ENCODE results near the gene KNCN. TPM values are rescaled to one million over a fixed set of nuclear protein-coding genes. Genes with fewer than 3 reads are reported as not detected.

The KNCN gene
- total and polyA plus RNA-seq, 2 experiments from 2014 or later, result not detected

GRCh38 chr1:46539972-46540371, 11.5 kb downstream of the KNCN start (continued):
- TF ChIP-seq ZNF462 (CRISPR knock-in tag; IDR thresholded peaks at IDR 0.05) (no peak), STAT1 (IDR thresholded peaks at IDR 0.05; ENCODE audit: unreplicated experiment) (no peak), NANOG (IDR thresholded peaks at IDR 0.05; ENCODE audit: borderline replicate concordance) (no peak), EZH2 (IDR thresholded peaks at IDR 0.05; ENCODE audit: low read depth, unreplicated experiment) (no peak)

GRCh38 chr1:46538147-46538546, 13.3 kb downstream of the KNCN start:
- no peaks in the 10 kb centered on the region; the same call in 2 of the 3 replicates for H3K36me3 Mint-ChIP-seq (ENCODE audit: low read depth)
- ATAC-seq, result no peak
- Histone ChIP-seq H3K27ac (ENCODE audit: low read depth) (no peak overlapping the region), H2AFZ (no peak overlapping the region), H3K27me3 (ENCODE audit: insufficient read depth) (peaks cover 99% of the 10 kb centered on the region), H3K4me2 (no peak overlapping the region), H3F3A (replicated peaks; ENCODE audit: low read depth) (0 out of 2 replicates have a peak, but pooled peaks cover 3% of the 10 kb centered on the region), H3K4me3 (no peak overlapping the region), H3K79me2 (replicated peaks; ENCODE audit: insufficient read depth) (no peaks in the 10 kb centered on the region), H4K20me1 (replicated peaks; ENCODE audit: insufficient read depth) (no peaks in the 10 kb centered on the region; the same call in 1 of the 2 replicates), H3K4me1 (ENCODE audit: insufficient read depth) (peaks cover 10% of the 10 kb centered on the region; the same call in 1 of the 2 replicates), H3K9me2 (ENCODE audit: insufficient read depth) (no peaks in the 10 kb centered on the region), H3K36me3 (ENCODE audit: insufficient read depth) (no peaks in the 10 kb centered on the region)
- no peak overlapping the region for H3K4me3 Mint-ChIP-seq
- H3K9me3 Mint-ChIP-seq, result no peaks in the 10 kb centered on the region; the same call in 2 of the 3 replicates
- peaks cover 8% of the 10 kb centered on the region for H3K4me1 Mint-ChIP-seq
- no peak overlapping the region for H3K27ac Mint-ChIP-seq
- peaks cover 49% of the 10 kb centered on the region for H3K27me3 Mint-ChIP-seq (ENCODE audit: insufficient read depth, low read depth, poor library complexity)
- no peak for DNase-seq (ENCODE audit: low spot score)
- TF ChIP-seq ZNF462 (CRISPR knock-in tag; IDR thresholded peaks at IDR 0.05), result no peak
- no peak for TF ChIP-seq JUNB (IDR thresholded peaks at IDR 0.05; ENCODE audit: unreplicated experiment)
- TF ChIP-seq ETS1 (IDR thresholded peaks at IDR 0.05), result no peak
- TF ChIP-seq ZNF114 (CRISPR knock-in tag; IDR thresholded peaks at IDR 0.05), result no peak
- no peak for TF ChIP-seq ZNF331 (CRISPR knock-in tag; IDR thresholded peaks at IDR 0.05; ENCODE audit: low read depth)
- no peak for TF ChIP-seq CREB1 (CRISPR knock-in tag; IDR thresholded peaks at IDR 0.05; ENCODE audit: low read depth)
